ENCODE data around the gene VEZF1. TPM values are rescaled to one million over a fixed set of nuclear protein-coding genes. Genes with fewer than 3 reads are reported as not detected.
A peak's percentile ranks its signal among the peaks of the same experiment; 100 is the strongest.

Gene VEZF1
- total RNA-seq, 1 donor from 2014 or later, result 73.2 TPM

DNA sequence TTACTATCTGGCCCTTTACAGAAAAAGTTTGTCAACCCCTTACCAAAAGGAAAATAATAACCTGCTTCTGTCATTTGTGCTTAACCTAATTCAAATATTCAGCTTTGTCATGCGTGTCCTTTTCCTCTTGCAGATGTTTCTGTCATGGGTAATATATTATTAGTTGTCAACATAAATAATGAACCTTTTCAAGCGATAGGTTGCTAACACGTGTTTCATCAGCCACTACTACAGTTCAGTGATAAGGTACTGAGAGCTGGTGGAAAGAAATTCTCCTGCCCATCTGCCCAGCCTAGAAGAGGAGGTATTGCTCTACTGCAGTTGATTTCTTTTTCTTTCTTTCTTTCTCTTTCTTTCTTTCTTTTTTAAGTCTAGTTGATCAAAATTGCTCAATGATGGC, 31.0 kb upstream of the VEZF1 start:
- Mint-ChIP-seq H3K27me3 (no peaks in the 10 kb centered on the region), H3K27ac (peak overlapping the region; percentile 11), H3K4me3 (no peak overlapping the region), H3K36me3 (peaks cover 5% of the 10 kb centered on the region), H3K4me1 (ENCODE audit: unreplicated experiment) (no peaks in the 10 kb centered on the region), H3K9me3 (no peaks in the 10 kb centered on the region)
- DNase-seq (ENCODE audit: extremely low spot score, unreplicated experiment), result no peak
- TF ChIP-seq, protein P1, sequence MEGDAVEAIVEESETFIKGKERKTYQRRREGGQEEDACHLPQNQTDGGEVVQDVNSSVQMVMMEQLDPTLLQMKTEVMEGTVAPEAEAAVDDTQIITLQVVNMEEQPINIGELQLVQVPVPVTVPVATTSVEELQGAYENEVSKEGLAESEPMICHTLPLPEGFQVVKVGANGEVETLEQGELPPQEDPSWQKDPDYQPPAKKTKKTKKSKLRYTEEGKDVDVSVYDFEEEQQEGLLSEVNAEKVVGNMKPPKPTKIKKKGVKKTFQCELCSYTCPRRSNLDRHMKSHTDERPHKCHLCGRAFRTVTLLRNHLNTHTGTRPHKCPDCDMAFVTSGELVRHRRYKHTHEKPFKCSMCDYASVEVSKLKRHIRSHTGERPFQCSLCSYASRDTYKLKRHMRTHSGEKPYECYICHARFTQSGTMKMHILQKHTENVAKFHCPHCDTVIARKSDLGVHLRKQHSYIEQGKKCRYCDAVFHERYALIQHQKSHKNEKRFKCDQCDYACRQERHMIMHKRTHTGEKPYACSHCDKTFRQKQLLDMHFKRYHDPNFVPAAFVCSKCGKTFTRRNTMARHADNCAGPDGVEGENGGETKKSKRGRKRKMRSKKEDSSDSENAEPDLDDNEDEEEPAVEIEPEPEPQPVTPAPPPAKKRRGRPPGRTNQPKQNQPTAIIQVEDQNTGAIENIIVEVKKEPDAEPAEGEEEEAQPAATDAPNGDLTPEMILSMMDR (conservative IDR thresholded peaks at IDR 0.05), result no peak

DNA sequence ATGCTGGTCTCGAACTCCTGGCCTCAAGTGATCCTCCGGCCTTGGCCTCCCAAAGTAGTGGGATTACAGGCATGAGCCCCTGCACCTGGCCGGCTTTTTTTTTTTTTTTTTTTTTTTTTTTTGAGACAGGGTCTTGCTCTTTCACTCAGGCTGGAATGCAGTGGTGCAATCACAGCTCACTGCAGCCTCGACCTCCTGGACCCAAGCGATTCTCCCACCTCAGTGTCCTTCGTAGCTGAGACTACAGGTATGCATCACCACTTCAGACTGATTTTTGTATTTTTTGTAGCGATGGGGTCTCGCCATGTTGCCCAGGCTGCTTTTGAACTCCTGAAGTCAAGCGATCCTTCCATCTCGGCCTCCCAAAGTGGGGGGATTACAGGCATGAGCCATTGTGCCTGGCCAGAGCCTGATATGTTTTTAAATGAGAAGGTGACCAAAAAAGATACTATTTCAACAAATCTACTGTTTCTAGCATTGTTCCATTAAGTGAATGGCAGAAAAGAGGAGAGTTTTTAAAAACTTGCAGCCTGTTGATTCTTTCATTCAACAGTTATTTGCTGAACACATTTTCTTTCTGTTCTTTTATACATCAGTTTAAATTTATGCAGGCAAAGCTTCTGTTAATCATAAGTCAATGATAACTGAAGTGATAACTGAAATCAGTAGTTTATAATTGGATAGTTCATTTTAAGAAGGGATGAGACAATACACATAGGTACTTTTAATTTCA, 22.2 kb upstream of the VEZF1 start:
- TF ChIP-seq, protein P1 (conservative IDR thresholded peaks at IDR 0.05), result no peak
- H3K4me3 Mint-ChIP-seq, result no peak overlapping the region

DNA sequence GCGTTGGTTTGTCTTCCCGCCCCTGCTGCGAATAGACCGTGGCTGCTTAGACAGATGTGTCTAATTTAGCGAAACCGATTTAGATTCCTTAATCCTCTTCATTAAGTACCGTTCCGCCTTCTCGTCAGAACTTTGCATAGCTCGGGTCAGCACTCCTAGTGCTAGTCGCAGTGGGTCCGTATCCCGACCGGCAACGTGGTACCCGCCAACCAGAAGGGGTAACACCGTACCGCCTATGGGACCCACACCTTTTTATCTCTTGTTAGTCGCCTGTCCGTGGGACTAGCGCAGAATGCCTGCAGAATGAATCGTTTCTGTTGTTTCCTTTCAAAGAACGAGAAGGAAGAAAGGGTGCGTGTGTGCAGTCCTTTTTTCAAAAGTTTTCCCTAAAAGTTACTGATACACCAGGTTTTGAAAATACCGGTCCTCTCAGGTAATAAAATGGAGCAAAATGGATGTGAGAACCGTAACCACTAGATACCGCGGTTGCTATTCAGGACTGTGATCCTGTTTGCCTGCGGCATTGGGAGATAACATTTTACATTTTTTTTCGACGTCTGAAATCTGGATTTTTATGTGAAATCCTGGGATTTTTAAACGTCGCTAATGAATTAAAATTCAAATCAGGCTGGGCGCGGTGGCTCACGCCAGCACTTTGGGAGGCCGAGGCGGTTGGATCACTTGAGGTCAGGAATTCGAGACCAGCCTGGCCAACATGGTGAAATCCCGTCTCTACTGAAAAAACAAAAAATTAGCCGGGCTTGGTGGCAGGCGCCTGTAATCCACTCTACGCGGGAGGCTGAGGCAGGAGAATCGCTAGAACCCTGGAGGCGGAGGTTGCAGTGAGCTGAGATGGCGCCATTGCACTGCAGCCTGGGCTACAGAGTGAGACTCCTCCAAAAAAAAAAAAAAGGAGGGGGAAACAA, 20.0 kb upstream of the VEZF1 start:
- Mint-ChIP-seq H3K4me3 (peak overlapping the region; percentile 100), H3K36me3 (peaks cover 35% of the 10 kb centered on the region), H3K4me1 (ENCODE audit: unreplicated experiment) (peaks cover 28% of the 10 kb centered on the region), H3K27ac (peak overlapping the region; percentile 99), H3K9me3 (no peaks in the 10 kb centered on the region), H3K27me3 (peaks cover 3% of the 10 kb centered on the region)
- DNase-seq (ENCODE audit: extremely low spot score, unreplicated experiment), result no peak
- TF ChIP-seq, protein P1 (conservative IDR thresholded peaks at IDR 0.05), result no peak

More for the DNA sequence above, 22.2 kb upstream of the VEZF1 start:
- Mint-ChIP-seq H3K9me3 (no peaks in the 10 kb centered on the region), H3K36me3 (peaks cover 19% of the 10 kb centered on the region), H3K4me1 (ENCODE audit: unreplicated experiment) (peaks cover 12% of the 10 kb centered on the region), H3K27ac (no peak overlapping the region), H3K27me3 (peaks cover 3% of the 10 kb centered on the region)
- no peak for DNase-seq (ENCODE audit: extremely low spot score, unreplicated experiment)

DNA sequence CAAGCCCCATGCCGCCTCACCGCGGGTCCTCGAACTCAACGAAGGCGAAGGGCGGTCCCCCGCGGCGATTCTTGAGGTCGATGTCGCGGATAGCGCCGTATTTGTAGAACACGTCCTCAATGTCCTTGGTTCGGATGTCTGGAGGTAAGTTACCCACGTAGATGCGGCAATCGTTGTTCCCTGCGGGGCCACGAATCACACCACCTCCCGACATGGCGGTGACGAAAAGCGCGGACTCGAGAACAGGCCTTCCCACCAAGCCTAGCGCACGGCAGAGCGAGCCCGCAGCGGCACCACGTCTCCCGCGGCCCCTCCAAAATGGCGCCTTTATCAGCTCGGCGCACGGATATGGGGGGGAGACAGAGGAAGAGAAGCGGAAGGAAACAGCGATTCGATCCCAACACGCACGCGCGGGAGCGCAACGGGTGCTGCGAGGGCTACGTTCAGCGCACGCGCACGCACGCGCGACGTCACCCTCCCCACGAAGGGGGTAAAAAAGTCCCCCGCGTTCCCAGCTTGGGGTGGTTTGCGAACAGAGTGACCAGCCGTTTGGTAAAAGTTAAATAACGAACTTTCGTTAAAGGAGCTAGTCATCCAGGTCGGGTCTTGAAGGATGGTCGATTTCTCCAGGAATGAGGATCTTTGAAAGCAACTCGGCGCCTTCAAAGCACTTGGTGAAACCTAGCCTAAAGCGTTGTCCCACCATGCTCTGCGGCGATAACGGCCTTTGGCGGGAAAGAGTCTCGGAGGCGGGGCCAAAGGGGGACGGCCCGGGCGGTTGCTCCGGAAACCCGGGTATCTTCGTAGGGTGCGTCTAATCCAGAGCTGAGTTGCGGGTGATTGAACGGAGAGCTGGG, 19.1 kb upstream of the VEZF1 start, which contains the start of gene SRSF1:
TSS of gene SRSF1 (minus strand) at position 323 of the 857 bp plus-strand sequence. CDS start at position 214, 109 bp downstream.
- Mint-ChIP-seq H3K27me3 (peaks cover 3% of the 10 kb centered on the region), H3K4me3 (peak within 1 kb of the TSS; percentile 100), H3K9me3 (no peaks in the 10 kb centered on the region), H3K4me1 (ENCODE audit: unreplicated experiment) (peaks cover 34% of the 10 kb centered on the region), H3K36me3 (peaks cover 41% of the 10 kb centered on the region), H3K27ac (peak within 1 kb of the TSS; percentile 99)
- TF ChIP-seq, protein P1 (conservative IDR thresholded peaks at IDR 0.05), result no peak
- peak; percentile 98 for DNase-seq (ENCODE audit: extremely low spot score, unreplicated experiment)

DNA sequence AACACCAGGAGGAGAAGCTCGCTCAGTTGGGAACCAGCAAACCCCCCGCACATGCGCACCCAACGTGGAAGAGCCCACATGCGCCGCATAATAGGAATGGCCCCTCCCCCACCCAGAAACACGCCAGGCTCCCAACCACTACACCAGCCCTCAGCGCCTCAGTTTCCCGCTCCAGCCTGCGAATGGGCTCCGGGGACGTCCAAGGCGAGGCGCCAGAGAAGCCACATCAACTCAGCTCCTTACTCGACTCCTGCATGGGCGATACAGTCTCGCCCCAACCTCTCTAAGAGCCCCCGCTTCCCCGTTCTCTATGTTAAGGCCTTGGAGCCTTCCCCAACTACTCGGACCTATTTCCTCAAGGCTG, 18.5 kb upstream of the VEZF1 start:
- Mint-ChIP-seq H3K9me3 (no peaks in the 10 kb centered on the region), H3K4me3 (peak overlapping the region; percentile 100), H3K36me3 (peaks cover 42% of the 10 kb centered on the region), H3K27ac (peak overlapping the region; percentile 99), H3K4me1 (ENCODE audit: unreplicated experiment) (peaks cover 37% of the 10 kb centered on the region), H3K27me3 (peaks cover 3% of the 10 kb centered on the region)
- peak; percentile 75 for DNase-seq (ENCODE audit: extremely low spot score, unreplicated experiment)
- TF ChIP-seq, protein P1 (conservative IDR thresholded peaks at IDR 0.05), result no peak

Data from type B pancreatic cell (in vitro differentiated cells).